ENCODE results near the gene SMARCA5.
A peak's percentile ranks its signal among the peaks of the same experiment; 100 is the strongest.

The SMARCA5 gene

GRCh38 chr4:143482840-143483239 is 30.7 kb upstream of the SMARCA5 start:
- TF ChIP-seq POLR2A (IDR thresholded peaks at IDR 0.05; ENCODE audit: extremely low read depth, insufficient read length) (no peak), MYC (IDR thresholded peaks at IDR 0.05; ENCODE audit: low read depth, low read length) (no peak), MAX (IDR thresholded peaks at IDR 0.05; ENCODE audit: low read depth, low read length) (no peak), CTCF (IDR thresholded peaks at IDR 0.05; ENCODE audit: low read depth, low read length) (no peak)
- no peak overlapping the region for H3K4me3 ChIP-seq (ENCODE audit: low read depth, low read length)
- peak; percentile 27 for DNase-seq (ENCODE audit: low read depth)

- no peak overlapping the region for H3K4me3 ChIP-seq (ENCODE audit: low read depth, low read length)
- TF ChIP-seq MAX (IDR thresholded peaks at IDR 0.05; ENCODE audit: low read depth, low read length) (no peak), MYC (IDR thresholded peaks at IDR 0.05; ENCODE audit: low read depth, low read length) (no peak), CTCF (IDR thresholded peaks at IDR 0.05; ENCODE audit: low read depth, low read length) (no peak), POLR2A (IDR thresholded peaks at IDR 0.05; ENCODE audit: extremely low read depth, insufficient read length) (no peak)
These were observed 27.2 kb upstream of the SMARCA5 start for GRCh38 chr4:143486314-143486713.

GRCh38 chr4:143488687-143489086 is 24.8 kb upstream of the SMARCA5 start:
- DNase-seq (ENCODE audit: low read depth), result no peak
- H3K4me3 ChIP-seq (ENCODE audit: low read depth, low read length), result no peak overlapping the region
- no peak for TF ChIP-seq POLR2A (IDR thresholded peaks at IDR 0.05; ENCODE audit: extremely low read depth, insufficient read length)
- TF ChIP-seq MAX (IDR thresholded peaks at IDR 0.05; ENCODE audit: low read depth, low read length), result no peak
- no peak for TF ChIP-seq CTCF (IDR thresholded peaks at IDR 0.05; ENCODE audit: low read depth, low read length)

More at GRCh38 chr4:143486314-143486713, 27.2 kb upstream of the SMARCA5 start:
- no peak for DNase-seq (ENCODE audit: low read depth)

- TF ChIP-seq MAX (IDR thresholded peaks at IDR 0.05; ENCODE audit: low read depth, low read length) (no peak), MYC (IDR thresholded peaks at IDR 0.05; ENCODE audit: low read depth, low read length) (no peak), POLR2A (IDR thresholded peaks at IDR 0.05; ENCODE audit: extremely low read depth, insufficient read length) (no peak), CTCF (IDR thresholded peaks at IDR 0.05; ENCODE audit: low read depth, low read length) (no peak)
- H3K4me3 ChIP-seq (ENCODE audit: low read depth, low read length), result no peak overlapping the region
- DNase-seq (ENCODE audit: low read depth), result no peak
These were observed 24.4 kb upstream of the SMARCA5 start for GRCh38 chr4:143489106-143489505.

GRCh38 chr4:143498021-143498420 is 15.5 kb upstream of the SMARCA5 start:
- DNase-seq (ENCODE audit: low read depth), result no peak
- TF ChIP-seq POLR2A (IDR thresholded peaks at IDR 0.05; ENCODE audit: extremely low read depth, insufficient read length) (no peak), MAX (IDR thresholded peaks at IDR 0.05; ENCODE audit: low read depth, low read length) (no peak), MYC (IDR thresholded peaks at IDR 0.05; ENCODE audit: low read depth, low read length) (no peak), CTCF (IDR thresholded peaks at IDR 0.05; ENCODE audit: low read depth, low read length) (no peak)
- no peak overlapping the region for H3K4me3 ChIP-seq (ENCODE audit: low read depth, low read length)

- H3K4me3 ChIP-seq (ENCODE audit: low read depth, low read length), result no peak overlapping the region
- DNase-seq (ENCODE audit: low read depth), result peak; percentile 48
- no peak for TF ChIP-seq CTCF (IDR thresholded peaks at IDR 0.05; ENCODE audit: low read depth, low read length)
- TF ChIP-seq MYC (IDR thresholded peaks at IDR 0.05; ENCODE audit: low read depth, low read length), result no peak
- no peak for TF ChIP-seq POLR2A (IDR thresholded peaks at IDR 0.05; ENCODE audit: extremely low read depth, insufficient read length)
- no peak for TF ChIP-seq MAX (IDR thresholded peaks at IDR 0.05; ENCODE audit: low read depth, low read length)
These were observed 11.3 kb upstream of the SMARCA5 start for GRCh38 chr4:143502231-143502630.
